SK-N-MC (cell line): ENCODE data around the gene NAPG.

Source experiments
- EZH2 ChIP-seq: fragments of 200-600 bp; sonication (generic); IDR thresholded peaks from one replicate; pipeline ENCODE4 v1.6.1; 2017; ENCODE audit warnings: antibody characterized with exemption
- POLR2AphosphoS5 ChIP-seq: IDR thresholded peaks from 2 replicates; pipeline ENCODE4 v1.6.1; 2012; ENCODE audit warnings: mild to moderate bottlenecking, low read depth, low read length, borderline replicate concordance

DNA sequence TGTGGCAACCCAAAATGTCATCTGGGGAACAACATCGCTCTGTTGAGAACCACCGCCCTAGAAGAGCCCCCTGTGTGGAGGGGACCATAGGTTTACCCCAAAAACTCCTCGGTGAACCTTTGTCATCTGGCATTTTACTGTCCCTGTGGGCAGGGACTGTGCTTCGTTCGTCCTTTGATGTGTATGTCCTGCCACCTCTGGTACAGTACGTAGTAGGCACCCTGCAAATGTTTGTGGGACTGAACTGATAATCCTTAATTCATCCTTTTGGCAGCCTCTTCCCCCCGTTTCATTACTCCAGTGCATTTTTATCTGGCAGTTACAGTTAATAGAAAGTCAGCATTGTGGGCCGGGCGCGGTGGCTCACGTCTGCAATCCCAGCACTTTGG lies 728 bp downstream of the NAPG start:
- no peak for TF ChIP-seq EZH2
- TF ChIP-seq POLR2AphosphoS5, result no peak
